Fibroblast of the aortic adventitia (primary cell): ENCODE results near the gene STOML3. TPM values are rescaled to one million over a fixed set of nuclear protein-coding genes. Genes with fewer than 3 reads are reported as not detected.

Experiments
- DNase-seq: peaks from one replicate; pipeline ENCODE4 v3.0.0-alpha.2; 2010; ENCODE audit warnings: low read depth
- H3K4me3 ChIP-seq: 2 replicates; pipeline ENCODE4 v1.5.1; 2011; ENCODE audit warnings: low read depth, mild to moderate bottlenecking, control low read depth, low read length, moderate library complexity
- CTCF ChIP-seq: IDR thresholded peaks from 2 replicates; pipeline ENCODE4 v1.5.1; 2011; ENCODE audit warnings: mild to moderate bottlenecking, low read length, control low read depth, inconsistent platforms; ENCODE audit not compliant: insufficient read depth
- total RNA-seq: library from RNA; depleted of rRNA; stranded (reverse); fragments of >200 nt; gene quantifications from 2 replicates; pipeline ENCODE4 v1.2.3, GENCODE V29; 2012; ENCODE audit warnings: low replicate concordance

Gene STOML3
- total RNA-seq, 1 donor, result not detected

DNA sequence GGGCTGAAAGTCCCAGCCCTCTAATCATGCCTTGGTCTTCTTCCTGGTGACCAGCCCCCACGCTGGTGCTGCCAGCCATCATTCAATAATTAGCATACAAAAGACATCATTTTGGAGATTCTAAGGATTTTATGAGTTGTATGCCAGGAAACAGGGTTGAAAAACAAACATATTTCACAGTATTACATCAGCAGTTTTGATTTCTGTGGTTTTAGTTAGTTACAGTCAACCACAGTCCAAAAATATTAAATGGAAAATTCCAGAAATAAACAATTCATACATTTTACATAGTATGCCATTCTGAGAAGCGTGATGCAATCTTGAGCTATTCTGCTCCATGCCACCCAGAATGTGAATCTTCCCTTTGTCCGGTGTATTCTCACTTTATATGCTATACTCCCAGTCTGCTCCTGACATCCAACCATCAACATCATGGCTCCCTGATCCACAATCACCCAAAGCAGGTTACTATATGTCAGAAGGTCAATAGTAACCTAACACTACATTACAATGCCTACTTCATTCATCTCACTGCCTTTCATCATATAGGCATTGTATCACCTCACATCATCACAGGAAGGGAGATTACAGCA, 49.2 kb downstream of the STOML3 start:
- no peak for DNase-seq
- no peak overlapping the region for H3K4me3 ChIP-seq
- no peak for TF ChIP-seq CTCF

- H3K4me3 ChIP-seq, result no peak overlapping the region
- TF ChIP-seq CTCF, result no peak
- DNase-seq, result no peak
These were observed 56.8 kb downstream of the STOML3 start for GRCh38 chr13:38933786-38934185.

DNA sequence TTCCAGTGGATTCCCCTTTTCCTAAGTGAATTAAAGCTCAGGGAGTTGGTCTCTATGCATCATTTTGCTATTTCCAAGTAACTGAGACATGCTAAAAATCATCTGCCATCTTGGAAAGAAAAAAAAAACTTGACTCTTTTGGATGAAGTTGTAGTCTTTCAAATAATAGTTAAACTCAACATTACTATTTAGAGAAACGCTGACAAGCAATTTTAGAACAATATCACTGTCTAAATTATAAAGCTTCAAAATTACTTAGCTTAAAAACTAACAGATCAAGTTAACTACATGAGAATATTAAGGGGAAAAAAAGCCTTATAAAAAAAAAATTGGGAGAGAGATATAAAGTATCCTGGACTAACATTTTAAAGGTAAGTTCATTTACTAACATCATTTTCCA, 68.5 kb downstream of the STOML3 start:
- DNase-seq, result no peak
- H3K4me3 ChIP-seq, result no peak overlapping the region
- TF ChIP-seq CTCF, result no peak

DNA sequence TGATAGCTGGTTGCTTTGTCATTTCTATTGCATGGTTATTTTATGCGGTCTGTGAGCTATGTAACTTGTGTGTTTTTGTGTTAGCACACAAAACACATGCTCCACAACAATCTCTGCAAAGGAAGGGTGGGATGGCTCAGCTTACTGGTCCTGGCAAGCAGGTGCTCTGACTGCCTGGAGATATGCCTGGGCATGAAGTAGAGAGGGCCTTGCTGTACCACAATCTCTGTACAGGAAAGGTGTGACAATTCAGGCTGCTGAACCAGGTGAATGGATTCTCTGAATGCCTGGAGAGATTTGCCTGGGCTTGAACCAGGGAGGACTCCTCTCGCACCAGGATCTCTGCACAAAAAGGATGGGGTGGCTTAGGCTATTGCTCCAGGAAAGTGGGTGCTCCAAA, 69.5 kb downstream of the STOML3 start:
- H3K4me3 ChIP-seq, result no peak overlapping the region
- TF ChIP-seq CTCF, result no peak
- no peak for DNase-seq

Other genes with a start within 250 kb of the STOML3 start
- gene PROSER1, start 47.3 kb upstream of the STOML3 start, total RNA-seq, result 10.6 and 15.9 TPM in 2 replicates
- 21.2 and 50.0 TPM in 2 replicates for gene NHLRC3, start 47.6 kb upstream of the STOML3 start, total RNA-seq